H9 (cell line): ENCODE results near the gene CBLN3. TPM values are rescaled to one million over a fixed set of nuclear protein-coding genes. Genes with fewer than 3 reads are reported as not detected.

Source experiments
- DNase-seq: peaks from one replicate; pipeline ENCODE4 v3.0.0-alpha.2; 2017
- H2AFZ ChIP-seq: one replicate; pipeline ENCODE4 v1.6.1; 2013; ENCODE audit warnings: mild to moderate bottlenecking, low read length, control low read depth, moderate library complexity
- H2AK5ac ChIP-seq: 2 replicates; pipeline ENCODE4 v1.6.1; 2013; ENCODE audit warnings: low read length, control low read depth, mixed read lengths; ENCODE audit not compliant: insufficient read length
- H2BK120ac ChIP-seq: one replicate; pipeline ENCODE4 v1.6.1; 2013; ENCODE audit warnings: low read depth, mild to moderate bottlenecking, low read length, control low read depth, inconsistent platforms; ENCODE audit not compliant: poor library complexity, severe bottlenecking
- H2BK12ac ChIP-seq: 2 replicates; pipeline ENCODE4 v1.6.1; 2013; ENCODE audit warnings: low read length, control low read depth, mixed read lengths, low read depth; ENCODE audit not compliant: insufficient read length
- H2BK15ac ChIP-seq: 2 replicates; pipeline ENCODE4 v1.6.1; 2013; ENCODE audit warnings: low read depth, low read length, control low read depth
- H2BK20ac ChIP-seq: one replicate; pipeline ENCODE4 v1.6.1; 2013; ENCODE audit warnings: low read depth, mild to moderate bottlenecking, low read length, control low read depth, inconsistent platforms; ENCODE audit not compliant: poor library complexity, severe bottlenecking
- H2BK5ac ChIP-seq: 2 replicates; pipeline ENCODE4 v1.6.1; 2013; ENCODE audit warnings: low read length, control low read depth, mixed read lengths; ENCODE audit not compliant: insufficient read length
- H3K14ac ChIP-seq: 2 replicates; pipeline ENCODE4 v1.6.1; 2013; ENCODE audit warnings: low read length, control low read depth; ENCODE audit not compliant: insufficient read depth
- H3K18ac ChIP-seq: 2 replicates; pipeline ENCODE4 v1.6.1; 2013; ENCODE audit warnings: low read depth, mild to moderate bottlenecking, mixed read lengths, low read length, control low read depth; ENCODE audit not compliant: insufficient read length
- H3K23ac ChIP-seq: 2 replicates; pipeline ENCODE4 v1.6.1; 2013; ENCODE audit warnings: low read length, control low read depth, mixed read lengths, low read depth; ENCODE audit not compliant: insufficient read length
- H3K23me2 ChIP-seq: 2 replicates; pipeline ENCODE4 v1.6.1; 2013; ENCODE audit warnings: low read depth, mild to moderate bottlenecking, mixed read lengths, low read length, control low read depth; ENCODE audit not compliant: insufficient read length, poor library complexity, severe bottlenecking
- H3K27ac ChIP-seq: 2 replicates; pipeline ENCODE4 v1.5.1; 2013; ENCODE audit warnings: low read length, control low read depth, mixed read lengths, low read depth; ENCODE audit not compliant: insufficient read length
- H3K27me3 ChIP-seq: 2 replicates; pipeline ENCODE4 v1.6.1; 2013; ENCODE audit warnings: low read length, control low read depth, inconsistent platforms; ENCODE audit not compliant: insufficient read depth
- H3K4ac ChIP-seq: 2 replicates; pipeline ENCODE4 v1.6.1; 2013; ENCODE audit warnings: low read depth, mild to moderate bottlenecking, control low read depth, inconsistent platforms, low read length, moderate library complexity
- H3K4me1 ChIP-seq: 2 replicates; pipeline ENCODE4 v1.6.1; 2013; ENCODE audit warnings: low read length, control low read depth, inconsistent platforms; ENCODE audit not compliant: insufficient read depth
- H3K4me2 ChIP-seq: 2 replicates; pipeline ENCODE4 v1.6.1; 2013; ENCODE audit warnings: low read length, control low read depth, mixed read lengths; ENCODE audit not compliant: insufficient read length, insufficient read depth
- H3K56ac ChIP-seq: 2 replicates; pipeline ENCODE4 v1.6.1; 2013; ENCODE audit warnings: low read depth, mild to moderate bottlenecking, mixed read lengths, low read length, control low read depth; ENCODE audit not compliant: insufficient read length
- H3K79me1 ChIP-seq: 2 replicates; pipeline ENCODE4 v1.6.1; 2013; ENCODE audit warnings: low read depth, mild to moderate bottlenecking, moderate library complexity, low read length, control low read depth, inconsistent platforms; ENCODE audit not compliant: insufficient read depth, poor library complexity, severe bottlenecking
- H3K79me2 ChIP-seq: 2 replicates; pipeline ENCODE4 v1.6.1; 2013; ENCODE audit warnings: low read length, control low read depth, inconsistent platforms; ENCODE audit not compliant: insufficient read depth
- H3K9ac ChIP-seq: 2 replicates; pipeline ENCODE4 v1.6.1; 2013; ENCODE audit warnings: low read length, control low read depth, mixed read lengths; ENCODE audit not compliant: insufficient read length; ENCODE audit errors: extremely low read depth
- H3K9me3 ChIP-seq: one replicate; pipeline ENCODE4 v1.6.1; 2013; ENCODE audit warnings: low read depth, low read length, inconsistent platforms; ENCODE audit not compliant: control insufficient read depth
- H3T11ph ChIP-seq: one replicate; pipeline ENCODE4 v1.6.1; 2013; ENCODE audit warnings: mild to moderate bottlenecking, low read length, control low read depth, inconsistent platforms
- H4K20me1 ChIP-seq: one replicate; pipeline ENCODE4 v1.6.1; 2013; ENCODE audit not compliant: control insufficient read depth, insufficient read length, insufficient read depth
- H4K5ac ChIP-seq: 2 replicates; pipeline ENCODE4 v1.6.1; 2013; ENCODE audit warnings: low read depth, mild to moderate bottlenecking, mixed read lengths, low read length, control low read depth; ENCODE audit not compliant: insufficient read length
- H4K8ac ChIP-seq: replicated peaks from 2 replicates; pipeline ENCODE4 v1.6.1; 2013; ENCODE audit warnings: low read length, control low read depth, mixed read lengths, low read depth; ENCODE audit not compliant: insufficient read length
- H4K91ac ChIP-seq: 2 replicates; pipeline ENCODE4 v1.6.1; 2013; ENCODE audit warnings: low read depth, mild to moderate bottlenecking, moderate library complexity, mixed read lengths, low read length, control low read depth; ENCODE audit not compliant: insufficient read length
- H3K27ac Mint-ChIP-seq, 3 experiments: 2 replicates in 2 of 3; 3 replicates in 1 of 3; pipeline ENCODE4 v1.8.0; 2020 to 2021; ENCODE audit warnings: mixed read lengths in 3 of 3, mild to moderate bottlenecking in 1 of 3, moderate library complexity in 1 of 3
- H3K27me3 Mint-ChIP-seq: 2 replicates; pipeline ENCODE4 v1.8.0; 2021; ENCODE audit warnings: low read depth, mild to moderate bottlenecking, moderate library complexity, mixed read lengths
- H3K36me3 Mint-ChIP-seq, 3 experiments: 2 replicates in 2 of 3; 3 replicates in 1 of 3; pipeline ENCODE4 v1.8.0; 2020 to 2021; ENCODE audit warnings: low read depth in 3 of 3, mixed read lengths in 3 of 3; ENCODE audit not compliant: insufficient read depth in 1 of 3
- H3K4me1 Mint-ChIP-seq, 2 experiments: 2 replicates each; pipeline ENCODE4 v1.8.0; 2020; ENCODE audit warnings: mixed read lengths in 2 of 2
- H3K4me3 Mint-ChIP-seq, 2 experiments: 2 replicates in 1 of 2; 3 replicates in 1 of 2; pipeline ENCODE4 v1.8.0; 2020 to 2021; ENCODE audit warnings: mild to moderate bottlenecking in 2 of 2, mixed read lengths in 2 of 2, moderate library complexity in 1 of 2
- H3K9me3 Mint-ChIP-seq, 2 experiments: 2 replicates in 1 of 2; 3 replicates in 1 of 2; pipeline ENCODE4 v1.8.0; 2020; ENCODE audit warnings: mild to moderate bottlenecking in 2 of 2, mixed read lengths in 2 of 2, moderate library complexity in 1 of 2
- CTCF ChIP-seq: fragments of 200-600 bp; sonication (generic); conservative IDR thresholded peaks from 3 replicates; pipeline ENCODE4 v1.8.0; 2021; ENCODE audit warnings: antibody characterized with exemption, mild to moderate bottlenecking
- WGBS: extraction: QIAGEN DNeasy Blood & Tissue Kit; methylation state at CpG from one replicate; pipeline ENCODE4 v1.1.7; 2013; ENCODE audit warnings: missing lambda C conversion rate, low lambda C conversion rate, mixed read lengths; ENCODE audit not compliant: insufficient read length; ENCODE audit errors: extremely low coverage; 5-methylcytosine and 5-hydroxymethylcytosine counted together
- total RNA-seq: library from RNA; stranded (reverse); gene quantifications from 2 replicates; pipeline ENCODE4 v1.2.1, GENCODE V29; 2021

Gene CBLN3
- total RNA-seq, 1 experiment from 2014 or later, result 0.39 TPM

GRCh38 chr14:24398653-24399446, 30.6 kb downstream of the CBLN3 start, which contains the start of gene NYNRIN:
TSS of gene NYNRIN (plus strand) at chr14:24399003. CDS start at chr14:24399247, 244 bp downstream.
- no peak within 1 kb of the TSS for H3K18ac ChIP-seq
- Mint-ChIP-seq H3K27ac (peak within 1 kb of the TSS in 1 of 3 experiments; percentile 60; a peak in 1 of 7 replicates), H3K9me3 (no peaks in the 10 kb centered on the region), H3K4me3 (peak within 1 kb of the TSS; percentile 79 to 89), H3K36me3 (0 out of 7 replicates have a peak, but pooled peaks cover 0 to 2% (median 0%) of the 10 kb centered on the region in 3 experiments), H3K27me3 (peaks cover 17% of the 10 kb centered on the region), H3K4me1 (peaks cover 48 to 54% of the 10 kb centered on the region in 2 experiments)
- no peaks in the 10 kb centered on the region; the same call in 1 of the 2 replicates for H3K4me1 ChIP-seq
- H3K27ac ChIP-seq, result no peak within 1 kb of the TSS
- no peak within 1 kb of the TSS for H4K91ac ChIP-seq
- no peak within 1 kb of the TSS for H3K4ac ChIP-seq
- no peak for TF ChIP-seq CTCF
- H2AFZ ChIP-seq, result no peak within 1 kb of the TSS
- H2BK12ac ChIP-seq, result no peak within 1 kb of the TSS
- no peaks in the 10 kb centered on the region for H3K79me2 ChIP-seq
- H4K20me1 ChIP-seq, result no peaks in the 10 kb centered on the region
- H3K14ac ChIP-seq, result peak within 1 kb of the TSS; percentile 4; the same call in 1 of the 2 replicates
- no peak within 1 kb of the TSS for H3K23ac ChIP-seq
- H3K79me1 ChIP-seq, result no peaks in the 10 kb centered on the region
- no peak within 1 kb of the TSS for H2BK5ac ChIP-seq
- no peak within 1 kb of the TSS for H2BK20ac ChIP-seq
- H3K23me2 ChIP-seq, result peaks cover 5% of the 10 kb centered on the region
- no peak within 1 kb of the TSS for H3K56ac ChIP-seq
- peak; percentile 73 for DNase-seq
- H2BK120ac ChIP-seq, result no peak within 1 kb of the TSS
- no peak within 1 kb of the TSS for H2AK5ac ChIP-seq
- H3T11ph ChIP-seq, result no peak within 1 kb of the TSS
- no peak within 1 kb of the TSS for H4K5ac ChIP-seq
- peak within 1 kb of the TSS; percentile 65 for H3K4me2 ChIP-seq
- H3K9ac ChIP-seq, result peak within 1 kb of the TSS; percentile 26
- no peaks in the 10 kb centered on the region for H3K27me3 ChIP-seq
- H4K8ac ChIP-seq, result no peak within 1 kb of the TSS
- no peaks in the 10 kb centered on the region for H3K9me3 ChIP-seq
- H2BK15ac ChIP-seq, result no peak within 1 kb of the TSS
- no CpG with 5 or more reads among the region's 57 CpGs for WGBS
